Measurements from ENCODE around the gene EXPH5. TPM values are rescaled to one million over a fixed set of nuclear protein-coding genes. Genes with fewer than 3 reads are reported as not detected.

EXPH5 gene
- total and polyA plus RNA-seq, 9 of the 15 experiments (the other 6 are each of a cell fraction or from before 2014, with no cell fraction given): 1.3 to 8.5 (median 4.8) TPM

DNA sequence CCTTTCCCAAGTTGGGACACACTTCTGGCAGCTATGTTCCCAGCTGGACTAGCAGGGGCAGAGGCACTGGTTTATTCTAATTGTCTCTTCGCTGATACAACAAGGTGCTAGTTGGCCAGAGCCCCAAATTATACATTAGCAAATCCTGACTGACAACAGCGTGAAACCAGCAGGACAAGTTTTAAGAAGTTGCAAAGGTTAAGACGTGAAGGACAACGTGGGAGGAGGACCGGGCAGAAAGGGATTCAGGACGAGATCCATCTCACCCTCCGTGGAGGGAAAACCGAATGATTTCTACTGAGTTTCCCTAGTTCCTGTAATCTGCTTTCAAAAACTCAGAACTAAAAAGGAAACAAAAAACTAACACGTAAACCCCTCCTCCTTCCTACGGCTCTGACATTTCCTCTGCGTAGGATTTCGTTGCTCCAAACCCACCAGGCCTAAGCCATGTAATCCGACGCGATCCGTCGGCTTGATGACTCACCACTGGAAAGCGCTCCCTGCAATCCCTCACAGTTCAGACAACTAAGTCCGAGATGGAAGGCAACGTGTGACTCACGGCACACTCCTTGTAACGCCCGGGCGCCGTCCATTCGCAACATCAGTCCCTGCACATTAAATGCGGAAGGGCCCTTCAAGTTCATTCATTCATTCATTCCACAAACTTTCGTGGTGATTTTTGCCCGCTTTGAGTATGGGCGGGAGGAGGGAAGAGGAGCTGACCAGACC lies 96.1 kb downstream of the EXPH5 start (continued):
- TF ChIP-seq E2F5 (CRISPR knock-in tag; IDR thresholded peaks at IDR 0.05): no peak
- no peak for TF ChIP-seq ZNF780A (CRISPR knock-in tag; IDR thresholded peaks at IDR 0.05)
- TF ChIP-seq CTCF (IDR thresholded peaks at IDR 0.05 in 2 of 3, conservative IDR thresholded peaks at IDR 0.05 in 1 of 3; ENCODE audit: insufficient read depth in 2 of 3, low read depth in 1 of 3, low read length in 3 of 3): no peak
- TF ChIP-seq ARID1B (IDR thresholded peaks at IDR 0.05): peak; percentile 80
- no peak for TF ChIP-seq SNIP1 (IDR thresholded peaks at IDR 0.05; ENCODE audit: low read depth)
- no peak for TF ChIP-seq KAT2B (IDR thresholded peaks at IDR 0.05; ENCODE audit: low read depth, low read length)
- TF ChIP-seq EP400 (IDR thresholded peaks at IDR 0.05): peak; percentile 76
- TF ChIP-seq FIP1L1 (IDR thresholded peaks at IDR 0.05; ENCODE audit: low read depth, low read length, poor library complexity, severe bottlenecking): no peak
- no peak for TF ChIP-seq HMG20B (CRISPR knock-in tag; IDR thresholded peaks at IDR 0.05)
- TF ChIP-seq MCM2 (IDR thresholded peaks at IDR 0.05; ENCODE audit: low read depth): no peak
- no peak for TF ChIP-seq FOXJ2 (tag; IDR thresholded peaks at IDR 0.05)
- TF ChIP-seq NR2F6 (CRISPR knock-in tag; IDR thresholded peaks at IDR 0.05): no peak
- no peak for TF ChIP-seq ZBTB7A (IDR thresholded peaks at IDR 0.05; ENCODE audit: borderline replicate concordance, control insufficient read depth, low read depth, low read length)
- TF ChIP-seq KLF13 (tag; IDR thresholded peaks at IDR 0.05; ENCODE audit: borderline replicate concordance, low read depth): no peak
- TF ChIP-seq PPARD (CRISPR knock-in tag; IDR thresholded peaks at IDR 0.05): no peak
- no peak for TF ChIP-seq MTF1 (CRISPR knock-in tag; IDR thresholded peaks at IDR 0.05; ENCODE audit: borderline replicate concordance)
- no peak for TF ChIP-seq LARP7 (IDR thresholded peaks at IDR 0.05)
- TF ChIP-seq ZNF431 (CRISPR knock-in tag; IDR thresholded peaks at IDR 0.05): no peak
- TF ChIP-seq L3MBTL2 (IDR thresholded peaks at IDR 0.05): peak; percentile 48; the same call in 1 of the 2 replicates
- no peak for TF ChIP-seq HOMEZ (CRISPR knock-in tag; IDR thresholded peaks at IDR 0.05)
- TF ChIP-seq, protein P1, sequence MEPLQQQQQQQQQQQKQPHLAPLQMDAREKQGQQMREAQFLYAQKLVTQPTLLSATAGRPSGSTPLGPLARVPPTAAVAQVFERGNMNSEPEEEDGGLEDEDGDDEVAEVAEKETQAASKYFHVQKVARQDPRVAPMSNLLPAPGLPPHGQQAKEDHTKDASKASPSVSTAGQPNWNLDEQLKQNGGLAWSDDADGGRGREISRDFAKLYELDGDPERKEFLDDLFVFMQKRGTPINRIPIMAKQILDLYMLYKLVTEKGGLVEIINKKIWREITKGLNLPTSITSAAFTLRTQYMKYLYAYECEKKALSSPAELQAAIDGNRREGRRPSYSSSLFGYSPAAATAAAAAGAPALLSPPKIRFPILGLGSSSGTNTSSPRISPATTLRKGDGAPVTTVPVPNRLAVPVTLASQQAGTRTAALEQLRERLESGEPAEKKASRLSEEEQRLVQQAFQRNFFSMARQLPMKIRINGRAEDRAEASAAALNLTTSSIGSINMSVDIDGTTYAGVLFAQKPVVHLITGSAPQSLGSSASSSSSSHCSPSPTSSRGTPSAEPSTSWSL (CRISPR knock-in tag; IDR thresholded peaks at IDR 0.05; ENCODE audit: borderline replicate concordance): no peak
- TF ChIP-seq TCF7 (IDR thresholded peaks at IDR 0.05; ENCODE audit: borderline replicate concordance): no peak
- TF ChIP-seq CHD2 (IDR thresholded peaks at IDR 0.05; ENCODE audit: low read depth, low read length): peak; percentile 19; the same call in 1 of the 2 replicates
- TF ChIP-seq TBL1XR1 (IDR thresholded peaks at IDR 0.05; ENCODE audit: low read length in 2 of 2): peak in 1 of 2 experiments; percentile 52; a peak in 1 of 4 replicates
